GM18951 (cell line): ENCODE results near the gene RC3H2.
"Not testable (repeated sequence)": the region's sequence is repeated elsewhere in the genome, so short reads cannot be mapped to it uniquely, and the experiment has no call there.

Source experiments
- POLR2A ChIP-seq: IDR thresholded peaks from 4 replicates; pipeline ENCODE4 v1.6.1; 2011; ENCODE audit warnings: mild to moderate bottlenecking; ENCODE audit not compliant: insufficient read length, insufficient read depth; ENCODE audit errors: extremely low read depth
- in situ Hi-C: fragments of 300-500 bp; cut with MboI; formaldehyde crosslinking; loops from one replicate; pipeline ENCODE4 v1.12.0; 2022; ENCODE audit warnings: low sequenced_read_pairs, mixed read lengths, inconsistent platforms; ENCODE audit not compliant: unreplicated experiment

The RC3H2 gene

DNA sequence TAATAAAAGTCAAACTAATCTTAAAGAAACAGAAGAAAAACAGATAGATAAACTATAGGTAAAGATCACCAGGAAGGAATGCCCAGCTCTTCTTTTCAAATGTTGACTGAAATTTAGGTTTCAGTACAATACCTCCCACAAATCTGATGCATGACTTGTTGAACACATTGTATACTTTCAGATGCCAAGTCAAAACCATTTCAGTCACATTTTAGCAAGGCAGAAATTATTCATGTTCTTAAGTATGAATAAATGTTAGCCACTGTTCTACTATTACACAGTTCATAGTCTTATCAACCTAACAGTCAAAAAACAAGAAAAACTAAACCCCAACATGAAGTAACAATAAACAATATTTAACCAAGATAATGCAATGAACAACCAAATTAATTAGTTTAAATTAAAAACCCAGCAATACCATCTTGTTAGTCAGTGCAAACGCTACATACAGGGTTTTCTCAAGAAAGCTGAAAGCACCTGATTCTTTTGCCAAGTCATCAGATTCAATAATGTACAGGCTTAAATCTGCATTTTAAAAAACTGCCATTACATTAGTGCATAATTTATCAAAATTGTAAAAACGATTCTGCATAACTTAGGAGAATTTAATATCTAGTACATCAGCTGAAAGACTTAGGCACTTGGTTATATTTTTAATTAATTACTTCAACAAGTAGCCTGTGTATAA lies 56.8 kb downstream of the RC3H2 start:
- no peak for TF ChIP-seq POLR2A
- in situ Hi-C loops = no loop called here

DNA sequence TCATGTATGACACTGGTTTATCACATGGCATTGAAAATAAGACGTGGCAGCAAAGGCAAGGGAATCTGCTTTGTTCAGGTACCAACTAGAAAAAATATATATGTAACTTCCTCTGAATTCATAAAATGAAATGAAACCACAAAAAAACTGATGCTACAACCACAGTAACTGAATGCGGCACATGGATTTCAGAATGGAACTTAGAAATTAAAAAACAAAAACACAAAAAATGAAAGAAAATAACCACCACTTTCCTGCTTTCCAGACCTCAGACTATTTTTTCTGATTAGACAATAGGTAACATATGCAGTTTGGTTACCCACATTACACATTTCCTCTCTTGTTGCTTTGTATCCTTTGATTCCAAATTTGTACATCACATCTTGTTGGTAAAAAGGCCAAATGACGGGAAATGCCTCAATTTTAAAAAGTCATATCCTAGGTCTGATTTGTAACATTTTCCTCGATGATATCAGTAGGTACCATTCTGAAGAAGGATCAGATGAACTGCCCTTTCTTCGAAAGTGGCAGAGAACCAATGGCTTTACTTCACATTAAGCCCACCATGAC lies 58.7 kb downstream of the RC3H2 start:
- TF ChIP-seq POLR2A = no peak
- in situ Hi-C loops = no loop called here

DNA sequence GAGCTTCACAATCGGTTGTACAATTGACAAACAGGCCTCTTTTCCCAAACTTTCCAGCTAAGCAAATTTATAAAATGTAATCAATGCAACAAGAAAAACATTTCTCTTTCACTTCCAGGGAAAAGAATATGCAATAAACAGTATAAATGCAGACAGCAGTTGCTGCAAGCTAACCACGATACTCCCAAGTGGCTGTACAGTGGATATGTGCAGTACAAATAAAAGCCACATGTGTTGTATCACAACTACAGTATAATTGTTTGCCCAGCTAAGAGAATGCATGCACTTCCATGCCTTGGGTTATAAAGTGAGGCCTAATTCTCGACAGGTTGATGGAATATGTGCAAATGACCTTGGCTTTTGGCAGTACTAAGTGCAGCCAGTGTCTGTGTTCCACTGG lies 60.0 kb downstream of the RC3H2 start:
- TF ChIP-seq POLR2A = no peak
- in situ Hi-C loops = no loop called here

DNA sequence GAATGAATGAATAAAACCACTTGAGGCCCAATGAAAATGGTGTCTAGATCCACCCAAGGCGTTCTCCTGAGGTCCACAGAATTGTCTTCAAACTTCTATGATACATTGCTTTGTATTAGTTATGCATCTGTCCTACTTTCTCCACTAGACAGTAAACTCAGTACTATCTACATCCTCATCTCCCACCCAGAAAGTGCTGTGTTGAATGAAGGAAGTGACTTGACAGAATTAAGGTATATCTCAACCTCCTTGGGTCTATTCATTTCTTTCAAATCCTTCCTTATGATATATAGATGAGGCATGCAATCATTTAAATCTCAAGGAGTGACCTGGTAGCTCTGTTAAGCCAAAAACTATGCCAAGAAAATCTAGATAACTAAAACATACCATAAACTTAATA lies 61.0 kb downstream of the RC3H2 start:
- no peak for TF ChIP-seq POLR2A
- in situ Hi-C loops = no loop called here

DNA sequence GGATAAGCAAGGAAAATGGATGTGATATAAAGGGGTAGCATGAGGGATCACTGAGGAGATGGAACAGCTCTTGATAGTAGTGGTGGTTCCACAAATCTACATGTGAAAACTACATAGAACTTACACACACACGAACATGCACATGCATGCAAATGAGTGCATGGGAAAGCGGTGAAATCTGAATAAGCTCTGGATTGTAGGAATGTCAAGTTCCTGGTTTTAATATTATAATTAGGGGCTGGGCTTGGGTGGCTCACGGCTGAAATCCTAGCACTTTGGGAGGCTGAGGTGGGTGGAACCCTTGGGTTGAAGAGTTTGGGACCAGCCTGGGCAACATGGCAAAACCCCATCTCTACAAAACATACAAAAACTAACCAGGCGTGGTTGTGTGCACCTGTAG lies 63.7 kb downstream of the RC3H2 start:
- no peak for TF ChIP-seq POLR2A
- in situ Hi-C loops = no loop called here

DNA sequence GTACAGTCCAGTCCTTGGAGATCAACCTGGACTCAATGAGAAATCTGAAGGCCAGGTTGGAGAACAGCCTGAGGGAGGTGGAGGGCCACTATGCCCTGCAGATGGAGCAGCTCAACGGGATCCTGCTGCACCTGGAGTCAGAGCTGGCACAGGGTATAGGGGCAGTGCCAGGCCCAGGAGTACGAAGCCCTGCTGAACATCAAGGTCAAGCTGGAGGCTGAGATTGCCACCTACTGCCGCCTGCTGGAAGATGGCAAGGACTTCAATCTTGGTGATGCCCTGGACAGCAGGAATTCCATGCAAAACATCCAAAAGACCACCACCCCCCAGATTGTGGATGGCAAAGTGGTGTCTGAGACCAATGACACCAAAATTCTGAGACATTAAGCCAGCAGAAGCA lies 66.7 kb downstream of the RC3H2 start:
- in situ Hi-C loops = not testable (repeated sequence)

DNA sequence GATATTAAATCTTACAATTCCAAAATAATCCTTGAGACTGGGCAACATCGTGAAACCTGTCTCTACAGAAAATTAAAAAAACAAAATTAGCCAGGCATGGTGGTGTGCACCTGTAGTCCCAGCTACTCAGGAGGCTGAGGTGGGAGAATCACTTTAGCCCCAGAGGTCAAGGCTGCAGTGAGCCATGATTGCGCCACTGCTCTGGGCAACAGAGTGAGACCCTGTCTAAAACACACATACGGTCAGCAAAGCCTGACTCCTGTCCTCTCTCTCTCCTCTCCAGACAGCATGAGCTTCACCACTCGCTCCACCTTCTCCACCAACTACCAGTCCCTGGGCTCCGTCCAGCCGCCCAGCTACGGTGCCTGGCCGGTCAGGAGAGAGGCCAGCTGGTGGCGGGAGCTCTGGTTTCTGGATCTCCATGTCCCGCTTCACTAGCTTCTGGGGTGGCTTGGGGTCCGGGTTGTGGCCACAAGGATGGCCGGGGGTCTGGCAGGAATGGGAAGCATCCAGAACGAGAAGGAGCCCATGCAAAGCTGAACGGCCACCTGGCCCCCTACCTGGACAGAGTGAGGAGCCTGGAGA lies 67.8 kb downstream of the RC3H2 start:
- TF ChIP-seq POLR2A = no peak
- in situ Hi-C loops = no loop called here

DNA sequence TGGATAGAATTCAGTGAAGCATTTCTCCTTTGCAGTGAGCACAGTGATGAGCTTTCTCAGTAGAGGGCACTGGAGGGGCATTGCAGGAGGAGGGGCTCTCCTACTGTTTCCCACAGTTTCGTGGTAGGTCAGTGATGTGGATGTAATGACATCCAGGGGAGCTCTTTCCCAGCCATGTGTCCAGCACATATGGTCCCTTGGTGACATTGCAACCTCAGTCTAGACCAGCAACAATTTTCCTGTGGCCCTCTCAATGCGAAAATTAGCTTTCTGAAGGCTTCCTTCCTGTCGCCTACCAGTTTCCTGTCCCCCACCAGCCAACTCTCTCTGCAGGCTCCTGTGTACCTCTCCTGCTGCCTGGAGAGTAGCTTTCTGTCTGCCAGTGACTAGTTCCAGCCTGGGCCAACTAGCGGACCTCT lies 69.8 kb downstream of the RC3H2 start:
- in situ Hi-C loops = no loop called here
- no peak for TF ChIP-seq POLR2A

DNA sequence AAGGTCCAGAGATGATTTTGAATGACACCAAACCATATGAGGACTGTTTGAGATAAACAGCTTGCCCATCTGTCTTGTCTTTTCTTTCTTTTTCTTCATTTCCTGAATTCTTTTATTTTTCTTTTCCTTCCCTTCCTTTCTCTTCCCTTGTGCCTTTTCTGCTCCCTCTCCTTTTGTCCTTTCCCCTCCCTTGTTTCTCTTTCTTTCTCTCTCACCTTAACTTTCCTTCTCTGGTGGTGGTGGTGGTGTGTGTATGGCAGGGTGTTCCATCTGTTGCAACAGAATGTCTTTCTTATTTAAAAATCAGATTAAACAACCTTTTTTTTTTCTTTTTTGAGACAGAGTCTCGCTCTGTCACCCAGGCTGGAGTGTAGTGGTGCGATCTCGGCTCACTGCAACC lies 73.0 kb downstream of the RC3H2 start:
- in situ Hi-C loops = no loop called here
- no peak for TF ChIP-seq POLR2A

DNA sequence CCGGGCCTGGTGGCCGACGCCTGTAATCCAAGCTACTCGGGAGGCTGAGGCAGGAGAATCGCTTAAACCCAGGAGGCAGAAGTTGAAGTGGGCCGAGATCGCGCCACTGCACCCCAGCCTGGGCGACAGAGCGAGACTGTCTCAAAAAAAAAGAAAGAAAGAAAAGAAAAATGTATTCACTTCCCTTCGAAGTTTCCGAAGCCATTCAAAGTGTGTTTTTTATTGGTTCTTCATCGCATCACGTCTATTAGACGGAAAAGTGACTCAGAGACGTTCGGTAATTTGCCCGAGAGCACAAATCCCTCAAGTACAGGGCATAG lies 76.2 kb downstream of the RC3H2 start:
- in situ Hi-C loops = not testable (repeated sequence)

DNA sequence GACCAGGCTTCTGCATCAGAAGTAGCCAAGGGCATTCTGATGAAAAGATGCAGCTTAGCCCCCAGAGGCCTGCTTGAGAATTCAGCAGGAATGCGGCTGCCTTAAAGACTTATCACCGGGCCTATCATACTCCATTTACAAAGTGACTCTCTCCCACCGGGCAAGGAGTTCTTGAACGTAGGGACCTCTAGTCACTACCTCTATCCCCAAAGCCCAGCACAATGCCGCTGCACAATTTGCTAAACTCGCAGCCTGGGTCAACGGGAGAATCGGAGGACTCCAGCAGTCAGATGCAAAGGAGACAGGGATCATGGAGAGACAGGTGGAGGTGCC lies 77.4 kb downstream of the RC3H2 start:
- no peak for TF ChIP-seq POLR2A
- in situ Hi-C loops = no loop called here

DNA sequence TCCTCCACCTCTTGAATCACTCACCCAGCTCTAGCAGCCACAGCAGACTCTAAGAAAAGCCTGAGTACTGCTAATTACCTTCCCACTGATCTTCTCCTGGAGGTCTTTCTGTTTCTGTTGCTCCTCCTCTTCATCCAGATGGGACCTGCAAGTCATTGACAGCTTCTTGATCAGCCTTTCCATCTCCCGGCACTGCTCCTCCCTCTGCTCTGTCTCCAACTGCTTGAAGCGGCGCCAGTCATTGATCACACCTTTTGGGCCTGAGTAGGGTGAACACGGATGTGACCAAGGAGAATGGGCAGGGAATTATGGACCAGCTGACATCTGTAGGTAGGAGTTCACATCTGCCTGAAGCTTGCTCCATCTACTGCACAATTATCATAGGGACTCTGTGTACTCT lies 82.2 kb downstream of the RC3H2 start:
- in situ Hi-C loops = loop anchor here (25.0 kb wide), 1 partner anchor 711 kb away; no protein-coding TSS in a partner anchor

DNA sequence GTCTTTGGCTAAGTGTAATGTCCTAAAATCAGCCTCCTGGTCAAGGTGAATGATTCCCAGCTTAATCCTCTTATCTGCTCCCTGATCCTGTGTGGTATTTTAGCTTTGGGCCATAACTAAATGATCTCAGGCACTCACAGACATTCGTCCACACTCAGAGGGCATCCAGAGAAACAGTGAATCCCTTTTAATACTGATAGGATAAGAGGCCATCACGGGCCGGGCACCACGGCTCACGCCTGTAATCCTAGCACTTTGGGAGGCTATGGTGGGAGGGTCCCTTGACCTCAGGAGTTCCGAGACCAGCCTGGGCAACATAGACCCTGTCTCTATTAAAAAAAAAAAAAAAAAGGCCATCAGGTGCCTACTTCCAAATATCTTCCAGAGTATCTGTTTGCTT lies 83.1 kb downstream of the RC3H2 start:
- no peak for TF ChIP-seq POLR2A
- in situ Hi-C loops = loop anchor here (25.0 kb wide), 1 partner anchor 710 kb away; no protein-coding TSS in a partner anchor

More for the DNA sequence above, 82.2 kb downstream of the RC3H2 start:
- TF ChIP-seq POLR2A = no peak

DNA sequence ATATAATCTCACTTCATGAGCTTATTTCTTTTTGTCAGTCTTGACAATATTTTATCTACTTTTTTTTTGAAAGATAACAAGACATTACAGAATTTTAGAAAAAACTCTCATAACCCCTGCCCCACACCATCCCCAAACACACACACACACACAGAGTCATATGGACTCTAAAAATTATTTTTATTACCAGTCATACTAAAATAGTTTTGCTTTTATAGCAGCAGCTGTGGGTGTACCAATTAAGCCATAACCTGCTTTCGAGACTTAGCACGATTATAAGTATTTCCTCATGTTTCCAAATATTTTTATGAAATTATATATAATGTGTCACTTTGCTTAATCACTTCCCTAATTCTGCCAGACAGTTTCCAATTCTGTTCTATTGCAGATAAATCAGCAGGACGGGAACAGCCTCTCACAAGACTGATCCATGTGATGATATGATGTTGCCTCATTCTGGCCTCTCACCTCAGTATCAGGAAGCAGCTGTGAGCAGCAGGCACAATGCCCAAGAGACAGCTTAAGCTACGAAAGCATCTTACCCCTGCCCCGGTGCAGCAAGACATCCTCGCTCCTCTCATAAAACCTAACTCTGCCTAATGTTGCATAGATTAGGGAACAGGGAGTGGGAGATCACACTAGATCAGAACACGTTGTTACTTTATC lies 83.7 kb downstream of the RC3H2 start:
- no peak for TF ChIP-seq POLR2A
- in situ Hi-C loops = loop anchor here (25.0 kb wide), 1 partner anchor 709 kb away; no protein-coding TSS in a partner anchor

DNA sequence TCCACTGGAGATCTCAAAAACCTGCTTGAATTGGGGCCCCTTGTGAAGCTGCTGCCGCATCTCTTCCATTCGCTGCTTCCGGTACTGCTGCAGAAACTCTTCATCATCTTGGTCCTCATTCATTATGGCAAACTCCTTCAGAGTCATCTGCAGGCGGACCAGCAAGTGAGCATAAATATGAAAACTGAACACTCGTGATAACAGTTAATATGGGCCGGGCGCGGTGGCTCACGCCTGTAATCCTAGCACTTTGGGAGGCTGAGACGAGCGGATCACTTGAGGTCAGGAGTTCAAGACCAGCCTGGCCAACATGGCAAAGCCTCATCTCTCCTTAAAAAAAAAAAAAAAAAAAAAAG lies 84.7 kb downstream of the RC3H2 start:
- TF ChIP-seq POLR2A = no peak
- in situ Hi-C loops = loop anchor here (25.0 kb wide), 1 partner anchor 708 kb away; no protein-coding TSS in a partner anchor
